Ishikawa (cell line): Measurements from ENCODE around the gene CEP128.

ENCODE experiments used
- CEBPB ChIP-seq: IDR thresholded peaks from 2 replicates; pipeline ENCODE4 v1.6.1; 2012
- CREB1 ChIP-seq: IDR thresholded peaks from 2 replicates; pipeline ENCODE4 v1.6.1; 2012; ENCODE audit warnings: low read depth
- TCF12 ChIP-seq: IDR thresholded peaks from 2 replicates; pipeline ENCODE4 v1.6.1; 2012; ENCODE audit warnings: low read depth

DNA sequence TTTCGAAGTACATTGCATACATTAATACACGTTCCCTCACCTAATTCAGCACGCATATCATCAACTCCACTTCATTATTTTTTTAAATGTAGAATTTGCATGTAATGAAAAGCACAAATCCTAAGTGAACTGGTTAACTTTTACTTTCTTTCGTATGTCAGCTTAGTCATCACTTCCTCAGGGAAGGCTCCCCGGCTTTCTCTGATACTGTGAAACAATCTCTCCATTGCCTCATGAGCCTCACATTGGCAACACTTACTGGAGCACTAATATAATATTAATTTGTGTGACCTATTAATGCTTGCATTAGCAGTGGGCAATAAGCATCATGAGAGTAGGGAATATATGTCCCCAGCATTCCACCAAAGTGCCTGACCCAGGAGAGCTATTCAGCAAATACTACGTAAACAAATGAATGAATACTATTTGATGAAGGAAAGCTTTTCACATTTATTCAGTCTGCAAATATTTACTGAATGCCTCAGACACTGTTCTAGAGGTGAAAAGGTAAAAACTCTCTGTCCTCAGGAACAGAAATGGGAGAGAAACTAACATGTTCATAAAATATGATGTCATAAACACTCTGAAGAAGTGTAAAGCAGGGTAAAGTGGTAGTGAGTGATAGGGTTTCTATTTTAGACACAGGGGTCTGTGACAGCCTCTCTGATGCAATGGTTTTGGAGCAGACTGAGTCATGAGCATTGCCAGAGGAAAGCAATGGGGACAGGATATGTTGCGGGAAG is 402.7 kb downstream of the CEP128 start:
- no peak for TF ChIP-seq CEBPB
- no peak for TF ChIP-seq CREB1
- TF ChIP-seq TCF12 = no peak
